ENCODE data around the gene RNF11. TPM values are rescaled to one million over a fixed set of nuclear protein-coding genes. Genes with fewer than 3 reads are reported as not detected.

The RNF11 gene
- total and polyA plus RNA-seq, 2 of the 8 experiments (the other 6 are each of a cell fraction or from before 2014, with no cell fraction given): 49.6 to 54.2 TPM

- TF ChIP-seq CHD7 (IDR thresholded peaks at IDR 0.05; ENCODE audit: insufficient replicate concordance, low read length): no peak
- TF ChIP-seq HDAC2 (IDR thresholded peaks at IDR 0.05; ENCODE audit: borderline replicate concordance in 1 of 2, low read depth in 2 of 2, low read length in 2 of 2): no peak
- no peak for TF ChIP-seq SIN3A (conservative IDR thresholded peaks at IDR 0.05 in 1 of 2, IDR thresholded peaks at IDR 0.05 in 1 of 2; ENCODE audit: low read depth in 1 of 2, low read length in 2 of 2)
- TF ChIP-seq RBBP5 (IDR thresholded peaks at IDR 0.05; ENCODE audit: borderline replicate concordance, low read depth, low read length): no peak
- no peak for TF ChIP-seq RNF2 (IDR thresholded peaks at IDR 0.05; ENCODE audit: borderline replicate concordance, low read depth, low read length, missing control alignments, poor library complexity, severe bottlenecking)
- TF ChIP-seq ATF3 (IDR thresholded peaks at IDR 0.05; ENCODE audit: insufficient read depth, low read depth, low read length): no peak
- no peak for TF ChIP-seq TCF12 (IDR thresholded peaks at IDR 0.05; ENCODE audit: low read depth, low read length)
- TF ChIP-seq BACH1 (IDR thresholded peaks at IDR 0.05; ENCODE audit: low read length): no peak
- no peak for TF ChIP-seq SRF (IDR thresholded peaks at IDR 0.05; ENCODE audit: low read depth, low read length)
- no peak for TF ChIP-seq SAP30 (IDR thresholded peaks at IDR 0.05; ENCODE audit: insufficient read depth, insufficient replicate concordance, low read length)
Measured at GRCh38 chr1:51298322-51298705, 62.2 kb downstream of the RNF11 start (continued).
